NB4 (cell line): ENCODE data around the gene CNOT6.
"Not testable (repeated sequence)": the region's sequence is repeated elsewhere in the genome, so short reads cannot be mapped to it uniquely, and the experiment has no call there.

Source experiments
- DNase-seq: peaks from one replicate; pipeline ENCODE4 v3.0.0; 2010; ENCODE audit warnings: low read depth
- H3K4me3 ChIP-seq: one replicate; pipeline ENCODE4 v1.5.1; 2011; ENCODE audit warnings: mild to moderate bottlenecking, low read depth, low read length, moderate library complexity
- MAX ChIP-seq: IDR thresholded peaks from 2 replicates; pipeline ENCODE4 v1.6.1; 2011; ENCODE audit warnings: low read depth, low read length
- MYC ChIP-seq: IDR thresholded peaks from 2 replicates; pipeline ENCODE4 v1.6.1; 2011; ENCODE audit warnings: low read depth, low read length
- POLR2A ChIP-seq: IDR thresholded peaks from 2 replicates; pipeline ENCODE4 v1.6.1; 2011; ENCODE audit warnings: mild to moderate bottlenecking; ENCODE audit not compliant: insufficient read length; ENCODE audit errors: extremely low read depth
- TF ChIP-seq, protein P1 (sequence below): IDR thresholded peaks from one replicate; pipeline ENCODE4 v1.5.1; 2012; ENCODE audit warnings: low read depth, low read length

Gene CNOT6

GRCh38 chr5:180507661-180508060 is 13.5 kb downstream of the CNOT6 start:
- TF ChIP-seq POLR2A, result no peak
- TF ChIP-seq, protein P1, sequence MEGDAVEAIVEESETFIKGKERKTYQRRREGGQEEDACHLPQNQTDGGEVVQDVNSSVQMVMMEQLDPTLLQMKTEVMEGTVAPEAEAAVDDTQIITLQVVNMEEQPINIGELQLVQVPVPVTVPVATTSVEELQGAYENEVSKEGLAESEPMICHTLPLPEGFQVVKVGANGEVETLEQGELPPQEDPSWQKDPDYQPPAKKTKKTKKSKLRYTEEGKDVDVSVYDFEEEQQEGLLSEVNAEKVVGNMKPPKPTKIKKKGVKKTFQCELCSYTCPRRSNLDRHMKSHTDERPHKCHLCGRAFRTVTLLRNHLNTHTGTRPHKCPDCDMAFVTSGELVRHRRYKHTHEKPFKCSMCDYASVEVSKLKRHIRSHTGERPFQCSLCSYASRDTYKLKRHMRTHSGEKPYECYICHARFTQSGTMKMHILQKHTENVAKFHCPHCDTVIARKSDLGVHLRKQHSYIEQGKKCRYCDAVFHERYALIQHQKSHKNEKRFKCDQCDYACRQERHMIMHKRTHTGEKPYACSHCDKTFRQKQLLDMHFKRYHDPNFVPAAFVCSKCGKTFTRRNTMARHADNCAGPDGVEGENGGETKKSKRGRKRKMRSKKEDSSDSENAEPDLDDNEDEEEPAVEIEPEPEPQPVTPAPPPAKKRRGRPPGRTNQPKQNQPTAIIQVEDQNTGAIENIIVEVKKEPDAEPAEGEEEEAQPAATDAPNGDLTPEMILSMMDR, result no peak
- TF ChIP-seq MYC, result no peak
- TF ChIP-seq MAX, result no peak
- no peak overlapping the region for H3K4me3 ChIP-seq
- no peak for DNase-seq

- no peak for DNase-seq
- no peak overlapping the region for H3K4me3 ChIP-seq
- no peak for TF ChIP-seq POLR2A
- no peak for TF ChIP-seq MAX
- no peak for TF ChIP-seq MYC
- TF ChIP-seq, protein P1, result no peak
Measured at GRCh38 chr5:180515294-180515693, 21.1 kb downstream of the CNOT6 start.

GRCh38 chr5:180515974-180516373 is 21.8 kb downstream of the CNOT6 start:
- not testable (repeated sequence) for H3K4me3 ChIP-seq, DNase-seq

- no peak overlapping the region for H3K4me3 ChIP-seq
- DNase-seq, result no peak
- TF ChIP-seq, protein P1, result no peak
- TF ChIP-seq POLR2A, result no peak
- TF ChIP-seq MYC, result no peak
- TF ChIP-seq MAX, result no peak
Measured at GRCh38 chr5:180516440-180516839, 22.3 kb downstream of the CNOT6 start.

DNA sequence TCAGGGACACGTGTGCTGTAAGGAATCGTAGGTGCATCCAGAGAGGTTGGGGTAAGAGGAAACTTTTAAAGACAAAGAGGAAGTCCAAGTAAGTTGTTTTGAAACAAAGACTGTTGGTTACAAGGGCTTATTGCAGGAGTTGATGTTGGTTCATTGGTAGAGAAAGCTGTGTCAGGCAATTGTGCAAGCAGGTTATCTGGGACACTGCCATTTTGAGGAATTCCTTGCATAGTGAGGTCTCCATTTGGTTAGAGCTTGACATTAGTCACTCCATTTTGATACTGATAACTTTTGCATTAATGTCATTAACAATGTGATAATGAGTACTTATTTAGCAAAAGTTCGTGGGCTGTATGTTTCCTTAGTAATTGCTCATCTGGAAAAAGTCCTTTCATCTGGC is 24.9 kb downstream of the CNOT6 start:
- 0 out of 2 replicates have a peak, but pooled peaks have one; percentile 8 for TF ChIP-seq MAX
- no peak for TF ChIP-seq MYC
- DNase-seq, result peak; percentile 87
- no peak overlapping the region for H3K4me3 ChIP-seq

- H3K4me3 ChIP-seq, result no peak overlapping the region
- DNase-seq, result no peak
- TF ChIP-seq MYC (no peak), MAX (no peak), POLR2A (no peak)
- TF ChIP-seq, protein P1, result no peak
Measured at GRCh38 chr5:180521101-180521500, 26.9 kb downstream of the CNOT6 start.

- TF ChIP-seq, protein P1, result no peak
- TF ChIP-seq MYC (no peak), MAX (no peak), POLR2A (no peak)
- DNase-seq, result no peak
- H3K4me3 ChIP-seq, result no peak overlapping the region
Measured at GRCh38 chr5:180521591-180521990, 27.4 kb downstream of the CNOT6 start.
